ENCODE data around the gene STON1. TPM values are rescaled to one million over a fixed set of nuclear protein-coding genes. Genes with fewer than 3 reads are reported as not detected.

Gene STON1
- total and polyA plus RNA-seq, 3 donors from 2014 or later, result 3.8 to 5.7 (median 5.1) TPM

DNA sequence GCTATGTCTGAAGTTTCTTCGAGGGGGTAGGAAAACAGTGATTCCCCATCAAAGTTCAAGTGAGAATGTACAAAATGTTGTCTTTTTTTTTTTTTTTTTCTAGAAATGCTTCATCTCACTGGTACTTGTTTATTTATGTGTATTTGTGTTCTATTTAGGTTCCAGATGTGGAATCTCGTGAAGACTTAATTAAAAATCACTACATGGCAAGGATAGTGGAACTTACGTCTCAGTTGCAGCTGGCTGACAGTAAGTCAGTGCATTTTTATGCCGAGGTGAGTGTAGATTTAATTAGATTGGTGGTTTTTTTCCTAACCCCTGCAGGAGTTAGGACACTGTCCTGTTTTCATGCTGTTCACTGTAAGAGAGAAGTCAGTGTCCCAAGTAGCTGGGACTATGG, 22.8 kb upstream of the STON1 start:
- Histone ChIP-seq H3K4me1 (no peaks in the 10 kb centered on the region), H3K36me3 (ENCODE audit: low read depth, missing control alignments) (no peaks in the 10 kb centered on the region), H3K27ac (no peak overlapping the region), H3K27me3 (no peaks in the 10 kb centered on the region), H3K4me3 (no peak overlapping the region), H3K9me3 (no peaks in the 10 kb centered on the region)
- intact Hi-C loops (cut with DNase I; ENCODE audit: low total_unique reads), result no loop called here
- 90 to 93% methylated on average over 4 of the region's 4 CpGs for WGBS, 2 donors
- no peak for DNase-seq
- TF ChIP-seq, protein P1, sequence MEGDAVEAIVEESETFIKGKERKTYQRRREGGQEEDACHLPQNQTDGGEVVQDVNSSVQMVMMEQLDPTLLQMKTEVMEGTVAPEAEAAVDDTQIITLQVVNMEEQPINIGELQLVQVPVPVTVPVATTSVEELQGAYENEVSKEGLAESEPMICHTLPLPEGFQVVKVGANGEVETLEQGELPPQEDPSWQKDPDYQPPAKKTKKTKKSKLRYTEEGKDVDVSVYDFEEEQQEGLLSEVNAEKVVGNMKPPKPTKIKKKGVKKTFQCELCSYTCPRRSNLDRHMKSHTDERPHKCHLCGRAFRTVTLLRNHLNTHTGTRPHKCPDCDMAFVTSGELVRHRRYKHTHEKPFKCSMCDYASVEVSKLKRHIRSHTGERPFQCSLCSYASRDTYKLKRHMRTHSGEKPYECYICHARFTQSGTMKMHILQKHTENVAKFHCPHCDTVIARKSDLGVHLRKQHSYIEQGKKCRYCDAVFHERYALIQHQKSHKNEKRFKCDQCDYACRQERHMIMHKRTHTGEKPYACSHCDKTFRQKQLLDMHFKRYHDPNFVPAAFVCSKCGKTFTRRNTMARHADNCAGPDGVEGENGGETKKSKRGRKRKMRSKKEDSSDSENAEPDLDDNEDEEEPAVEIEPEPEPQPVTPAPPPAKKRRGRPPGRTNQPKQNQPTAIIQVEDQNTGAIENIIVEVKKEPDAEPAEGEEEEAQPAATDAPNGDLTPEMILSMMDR (IDR thresholded peaks at IDR 0.05), result no peak
- TF ChIP-seq POLR2A (IDR thresholded peaks at IDR 0.05), result no peak

DNA sequence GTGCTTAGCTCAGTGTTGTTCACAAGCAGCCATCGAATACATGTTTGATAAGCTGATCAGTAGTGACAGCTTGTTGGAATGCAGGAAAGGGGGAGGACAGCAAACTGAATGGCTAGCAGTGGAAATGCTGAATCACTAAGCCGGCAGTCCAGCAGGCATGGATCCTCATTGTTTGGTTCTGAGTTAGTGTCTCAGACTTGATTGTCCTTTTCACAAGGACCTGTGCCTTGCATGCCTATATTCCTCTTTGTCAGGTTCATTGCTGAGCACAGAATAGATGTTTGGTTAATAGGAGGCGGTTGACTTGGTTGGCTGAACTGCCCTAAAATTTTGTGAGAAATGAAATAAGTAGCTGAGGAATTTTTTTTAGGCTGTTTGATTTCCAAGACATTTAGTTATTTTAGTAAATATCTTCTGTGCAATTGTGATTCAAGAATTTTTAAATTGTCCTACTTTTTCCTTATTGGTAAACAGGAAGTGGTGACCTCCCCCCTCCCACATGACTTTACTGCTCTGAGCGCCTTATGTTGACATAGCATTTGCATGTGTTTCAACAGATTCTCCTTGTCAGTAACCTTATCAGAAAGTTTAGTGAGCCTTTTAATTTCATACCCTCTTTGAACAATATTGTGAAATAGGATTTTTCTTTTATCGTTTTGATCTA, 21.4 kb upstream of the STON1 start:
- peak overlapping the region in 1 of 2 donors; percentile 62 for H3K27ac ChIP-seq
- intact Hi-C loops (cut with DNase I; ENCODE audit: low total_unique reads), result no loop called here
- WGBS, 2 donors, result 58 to 60% methylated on average over 5 of the region's 5 CpGs
- no peaks in the 10 kb centered on the region for H3K9me3 ChIP-seq
- H3K4me1 ChIP-seq, result no peaks in the 10 kb centered on the region
- no peak overlapping the region for H3K4me3 ChIP-seq
- no peaks in the 10 kb centered on the region for H3K27me3 ChIP-seq
- DNase-seq, result peak; percentile 46
- H3K36me3 ChIP-seq (ENCODE audit: low read depth, missing control alignments), result no peaks in the 10 kb centered on the region
- TF ChIP-seq POLR2A (IDR thresholded peaks at IDR 0.05), result no peak
- TF ChIP-seq, protein P1 (IDR thresholded peaks at IDR 0.05), result no peak

DNA sequence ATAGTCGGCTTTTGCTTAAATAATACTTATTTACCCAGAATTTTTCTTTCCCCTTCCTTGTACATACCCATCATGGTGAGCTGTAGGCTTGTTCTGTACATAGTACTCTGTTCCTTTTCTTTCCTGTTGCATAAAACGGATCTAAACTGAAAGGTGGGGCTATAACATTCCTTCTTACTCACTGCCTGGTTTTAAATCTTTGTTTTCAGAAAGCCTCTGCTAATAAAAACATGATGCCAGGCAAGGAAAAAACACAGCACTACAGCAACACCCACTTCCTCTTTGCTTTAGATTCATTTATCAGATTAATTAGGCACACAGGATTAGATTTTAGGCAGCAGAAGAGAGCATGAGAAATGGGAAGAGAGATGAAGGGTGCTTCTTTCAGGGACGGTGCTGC, 19.6 kb upstream of the STON1 start:
- no peak overlapping the region for H3K4me3 ChIP-seq
- 51 to 65% methylated on average over 3 of the region's 3 CpGs for WGBS, 2 donors
- no peaks in the 10 kb centered on the region for H3K36me3 ChIP-seq (ENCODE audit: low read depth, missing control alignments)
- intact Hi-C loops (cut with DNase I; ENCODE audit: low total_unique reads), result no loop called here
- H3K4me1 ChIP-seq, result no peaks in the 10 kb centered on the region
- no peaks in the 10 kb centered on the region for H3K27me3 ChIP-seq
- TF ChIP-seq, protein P1 (IDR thresholded peaks at IDR 0.05), result no peak
- TF ChIP-seq POLR2A (IDR thresholded peaks at IDR 0.05), result no peak
- no peak for DNase-seq
- no peaks in the 10 kb centered on the region for H3K9me3 ChIP-seq
- peak overlapping the region in 1 of 2 donors; percentile 33 for H3K27ac ChIP-seq

DNA sequence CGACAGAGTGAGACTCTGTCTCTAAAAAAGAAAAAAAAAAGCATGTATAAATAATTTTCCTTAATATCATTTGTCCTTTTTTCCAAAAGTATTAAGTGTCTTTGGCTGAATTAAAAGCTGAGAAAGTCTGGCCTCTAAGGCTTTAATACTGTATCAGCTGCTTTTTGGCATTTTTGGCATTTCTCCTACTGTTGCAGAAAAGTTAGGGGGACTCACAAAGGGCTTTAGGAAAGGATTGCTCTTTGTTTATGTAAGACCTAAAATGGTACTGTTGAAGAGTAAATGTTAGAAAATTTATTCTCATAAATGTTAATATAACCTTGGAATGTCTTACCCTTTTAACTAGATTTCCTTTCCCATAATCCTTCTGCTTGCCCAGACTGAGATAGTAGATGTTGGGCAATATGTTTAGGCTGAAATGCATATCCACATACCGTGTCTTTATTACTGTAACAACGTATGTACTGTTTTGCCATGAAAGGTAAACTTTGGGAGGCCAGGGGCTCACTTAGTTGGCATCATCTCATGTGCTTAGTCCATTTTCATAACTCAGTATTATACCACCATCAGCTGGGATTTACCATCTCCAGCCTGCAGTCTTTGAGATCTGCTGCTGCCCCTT, 18.0 kb upstream of the STON1 start:
- Histone ChIP-seq H3K9me3 (no peaks in the 10 kb centered on the region), H3K36me3 (ENCODE audit: low read depth, missing control alignments) (no peaks in the 10 kb centered on the region), H3K27ac (no peak overlapping the region), H3K27me3 (no peaks in the 10 kb centered on the region), H3K4me1 (no peaks in the 10 kb centered on the region), H3K4me3 (no peak overlapping the region)
- intact Hi-C loops (cut with DNase I; ENCODE audit: low total_unique reads), result no loop called here
- TF ChIP-seq, protein P1 (IDR thresholded peaks at IDR 0.05), result no peak
- no peak for TF ChIP-seq POLR2A (IDR thresholded peaks at IDR 0.05)
- 88 to 89% methylated on average over 3 of the region's 3 CpGs for WGBS, 2 donors
- DNase-seq, result no peak

DNA sequence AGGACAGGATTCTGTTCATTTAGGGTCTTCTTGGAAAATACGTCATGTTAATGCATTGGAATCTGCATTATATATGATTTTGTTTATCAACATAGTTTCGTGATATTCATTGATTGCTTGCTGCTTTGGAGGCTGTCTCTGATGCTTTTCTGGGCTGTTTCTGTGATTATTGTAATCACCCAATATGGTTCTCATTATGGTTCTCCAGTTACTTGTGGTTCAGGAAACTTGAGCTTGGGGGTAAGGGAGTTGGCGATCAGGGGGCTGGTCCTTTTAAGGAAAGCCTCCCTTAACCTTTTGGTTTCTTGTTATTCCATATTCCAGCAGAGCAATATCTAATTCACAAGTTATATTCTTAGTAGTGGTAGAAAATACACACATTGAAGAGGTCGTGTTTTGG, 17.4 kb upstream of the STON1 start:
- Histone ChIP-seq H3K36me3 (ENCODE audit: low read depth, missing control alignments) (no peaks in the 10 kb centered on the region), H3K27me3 (no peaks in the 10 kb centered on the region), H3K4me3 (no peak overlapping the region), H3K4me1 (no peaks in the 10 kb centered on the region), H3K9me3 (no peaks in the 10 kb centered on the region), H3K27ac (no peak overlapping the region)
- no peak for TF ChIP-seq POLR2A (IDR thresholded peaks at IDR 0.05)
- TF ChIP-seq, protein P1 (IDR thresholded peaks at IDR 0.05), result no peak
- intact Hi-C loops (cut with DNase I; ENCODE audit: low total_unique reads), result no loop called here
- WGBS, 2 donors, result 96 to 98% methylated on average over 4 of the region's 4 CpGs
- DNase-seq, result no peak

Data from testis (tissue), 3 donors.